Stimulated activated effector memory CD8-positive, alpha-beta T cell treated with anti-CD3 and anti-CD28 coated beads, Interleukin-12 subunit alpha, Interleukin-12 subunit beta, amount 100 ng/mL, for 72 hours (primary cell): ENCODE measurements around the gene PGP.
"Not testable (repeated sequence)": the region's sequence is repeated elsewhere in the genome, so short reads cannot be mapped to it uniquely, and the experiment has no call there.

Experiments used
- ATAC-seq: fragments of 150-1000 bp; cut with Tn5 transposase; 2 replicates; pipeline ENCODE4 v1.10.0; 2021
- DNase-seq, 2 donors: peaks; one replicate each; pipeline ENCODE4 v3.0.0; 2021 to 2022; ENCODE audit warnings: low spot score in 2 of 2
- H3K27ac Mint-ChIP-seq: one replicate; pipeline ENCODE4 v1.8.0; 2022; ENCODE audit warnings: mild to moderate bottlenecking, mixed read lengths
- H3K36me3 Mint-ChIP-seq: one replicate; pipeline ENCODE4 v1.8.0; 2022; ENCODE audit warnings: mild to moderate bottlenecking, mixed read lengths
- H3K4me1 Mint-ChIP-seq: one replicate; pipeline ENCODE4 v1.8.0; 2022; ENCODE audit warnings: mixed read lengths
- H3K4me3 Mint-ChIP-seq: one replicate; pipeline ENCODE4 v1.8.0; 2022; ENCODE audit warnings: mild to moderate bottlenecking, mixed read lengths
- H3K9me3 Mint-ChIP-seq: one replicate; pipeline ENCODE4 v1.8.0; 2022; ENCODE audit warnings: mixed read lengths

Gene PGP

DNA sequence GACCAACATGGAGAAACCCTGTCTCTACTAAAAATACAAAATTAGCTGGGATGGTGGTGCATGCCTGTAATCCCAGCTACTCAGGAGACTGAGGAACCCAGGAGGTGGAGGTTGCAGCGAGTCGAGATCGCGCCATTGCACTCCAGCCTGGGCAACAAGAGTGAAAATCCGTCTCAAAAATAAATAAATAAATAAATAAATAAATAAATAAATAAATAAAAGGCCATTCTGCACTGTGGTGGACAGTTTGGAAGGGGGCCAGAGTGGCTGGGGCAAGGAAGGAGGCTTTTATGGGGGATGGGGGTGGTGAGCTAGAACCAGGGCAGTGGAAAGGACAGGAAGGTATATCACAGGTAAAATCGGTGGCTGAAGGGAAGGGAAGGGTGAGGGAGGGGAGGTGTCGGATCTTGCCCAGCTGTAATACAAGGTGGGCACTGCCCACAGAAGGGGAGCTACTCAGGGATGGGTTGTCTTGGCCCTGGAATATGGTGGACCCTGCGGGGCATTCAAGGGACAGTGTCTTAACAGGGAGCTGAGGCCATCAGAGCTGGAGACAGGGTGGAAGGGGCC lies 11.4 kb downstream of the PGP start:
- Mint-ChIP-seq H3K36me3 (peaks cover 20% of the 10 kb centered on the region), H3K4me3 (peak overlapping the region; percentile 75), H3K4me1 (peaks cover 31% of the 10 kb centered on the region)
- not testable (repeated sequence) for DNase-seq, H3K27ac Mint-ChIP-seq, H3K9me3 Mint-ChIP-seq, ATAC-seq

DNA sequence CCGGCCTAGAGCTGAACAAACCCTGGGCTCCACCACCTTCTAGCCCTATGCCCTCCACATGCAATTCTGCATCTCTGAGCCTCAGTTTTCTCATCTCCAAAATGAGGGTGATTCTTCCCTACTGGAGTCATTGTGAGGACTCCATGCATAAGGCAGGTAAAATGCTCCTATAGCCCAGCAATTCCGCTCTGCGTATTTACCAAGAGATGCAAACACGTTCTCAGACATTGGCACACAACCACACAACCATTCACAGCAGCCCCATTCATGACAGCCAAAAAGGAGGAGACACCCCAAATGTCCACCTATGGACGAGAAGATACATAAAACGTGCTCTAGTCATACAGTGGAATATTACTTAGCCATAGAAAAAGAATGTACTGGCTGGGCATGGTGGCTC lies 14.3 kb downstream of the PGP start:
- Mint-ChIP-seq H3K4me3 (no peak overlapping the region), H3K4me1 (peaks cover 14% of the 10 kb centered on the region), H3K36me3 (peaks cover 7% of the 10 kb centered on the region), H3K27ac (no peak overlapping the region), H3K9me3 (no peaks in the 10 kb centered on the region)
- DNase-seq = no peak
- no peak for ATAC-seq

DNA sequence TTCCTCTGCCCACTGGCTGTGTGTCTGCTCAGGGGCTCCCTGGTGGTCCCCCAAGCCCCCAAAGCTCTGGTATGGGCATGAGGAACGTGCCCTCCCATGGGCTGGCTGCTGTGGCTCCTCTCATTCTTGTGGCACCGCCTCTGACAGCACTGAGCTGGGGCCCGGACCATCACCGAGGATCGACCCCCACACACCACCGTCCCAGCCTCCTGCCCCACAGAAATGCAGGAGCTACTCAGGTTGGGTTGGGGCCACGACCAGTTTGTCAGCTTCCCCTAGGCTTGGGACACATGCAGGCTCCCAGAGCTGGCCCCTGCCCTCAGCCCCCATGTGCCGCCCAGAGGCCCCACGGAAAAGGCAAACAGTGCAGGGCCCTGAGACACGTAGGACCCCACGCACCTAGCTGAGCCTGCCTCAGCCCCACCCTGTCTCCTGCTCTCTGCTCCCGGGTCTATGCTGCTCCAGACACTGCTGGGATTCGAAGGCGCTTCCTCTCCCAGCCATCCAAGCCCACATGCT lies 15.0 kb downstream of the PGP start:
- Mint-ChIP-seq H3K27ac (no peak overlapping the region), H3K4me1 (peaks cover 17% of the 10 kb centered on the region), H3K4me3 (no peak overlapping the region), H3K9me3 (no peaks in the 10 kb centered on the region), H3K36me3 (peaks cover 6% of the 10 kb centered on the region)
- DNase-seq (no peak), ATAC-seq (no peak)

DNA sequence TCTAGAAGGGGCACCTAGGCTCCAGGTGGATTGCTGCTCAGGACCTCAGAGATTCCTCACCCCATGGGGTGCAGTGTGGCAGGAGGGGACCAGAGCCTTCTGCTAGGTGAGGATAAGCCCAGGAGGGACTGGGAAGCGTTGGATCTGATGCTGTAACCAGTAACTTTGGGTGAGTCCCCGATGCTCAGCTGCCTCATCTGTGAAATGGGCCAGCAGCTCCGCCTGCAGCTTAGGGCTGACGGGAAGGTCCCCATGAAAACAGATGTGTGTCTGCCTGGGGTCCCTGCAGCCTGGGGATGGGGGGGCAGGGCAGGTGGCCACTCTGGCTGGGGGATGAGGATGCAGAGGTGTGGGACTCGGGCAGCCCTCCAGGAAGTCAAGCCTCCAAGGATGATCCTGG lies 15.5 kb downstream of the PGP start:
- Mint-ChIP-seq H3K27ac (no peak overlapping the region), H3K36me3 (peaks cover under 1% of the 10 kb centered on the region), H3K9me3 (no peaks in the 10 kb centered on the region), H3K4me1 (peaks cover 12% of the 10 kb centered on the region), H3K4me3 (no peak overlapping the region)
- no peak for DNase-seq
- ATAC-seq = no peak

DNA sequence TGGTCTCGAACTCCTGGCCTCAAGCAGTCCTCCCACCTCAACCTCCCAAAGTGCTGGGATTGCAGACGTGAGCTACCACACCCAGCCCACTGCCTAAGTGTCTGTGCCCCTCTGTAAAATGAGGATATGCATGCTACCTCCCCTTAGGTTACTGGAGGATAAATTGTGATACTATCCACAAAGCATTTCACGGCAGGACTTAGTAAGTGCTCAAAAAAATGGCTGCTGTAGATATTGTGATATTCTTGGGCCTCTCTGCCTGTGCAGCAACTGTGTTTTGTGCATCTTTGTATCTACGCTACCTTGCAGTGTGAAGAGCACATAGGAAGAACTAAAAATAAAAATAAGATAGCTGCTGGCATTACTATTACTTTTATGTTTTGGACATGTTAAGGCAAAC lies 16.4 kb downstream of the PGP start:
- H3K4me3 Mint-ChIP-seq = peak overlapping the region; percentile 55
- H3K9me3 Mint-ChIP-seq = no peaks in the 10 kb centered on the region
- peaks cover 7% of the 10 kb centered on the region for H3K4me1 Mint-ChIP-seq
- no peaks in the 10 kb centered on the region for H3K36me3 Mint-ChIP-seq
- ATAC-seq (no peak), DNase-seq (no peak)
- H3K27ac Mint-ChIP-seq = no peak overlapping the region

DNA sequence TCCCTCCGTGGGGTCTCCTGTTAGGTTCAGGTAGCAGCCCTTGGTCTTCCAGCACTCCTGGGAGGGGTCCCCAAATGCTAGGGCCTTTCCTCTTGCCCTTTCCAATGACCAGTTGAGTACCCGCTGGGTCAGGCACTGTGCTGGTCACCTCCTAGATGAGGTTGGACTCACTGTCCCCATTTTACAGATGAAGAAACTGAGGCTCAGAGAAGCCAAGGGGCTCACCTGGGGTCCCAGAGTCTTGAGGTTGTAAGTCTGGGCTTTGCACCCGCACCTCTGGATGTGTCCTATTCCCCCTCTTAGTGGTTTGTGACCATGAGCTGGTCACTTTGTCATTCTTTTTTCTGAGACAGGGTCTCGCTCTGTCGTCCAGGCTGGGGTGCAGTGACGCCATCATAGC lies 16.9 kb downstream of the PGP start:
- Mint-ChIP-seq H3K4me3 (peak overlapping the region; percentile 55), H3K27ac (no peak overlapping the region), H3K9me3 (no peaks in the 10 kb centered on the region), H3K4me1 (peaks cover 6% of the 10 kb centered on the region), H3K36me3 (no peaks in the 10 kb centered on the region)
- ATAC-seq = no peak
- DNase-seq = no peak

GRCh38 chr16:2196981-2197511 lies 17.6 kb downstream of the PGP start:
- DNase-seq (no peak), ATAC-seq (no peak)
- Mint-ChIP-seq H3K4me3 (peak overlapping the region; percentile 55), H3K27ac (no peak overlapping the region), H3K4me1 (peaks cover 6% of the 10 kb centered on the region), H3K36me3 (no peaks in the 10 kb centered on the region), H3K9me3 (no peaks in the 10 kb centered on the region)

GRCh38 chr16:2196162-2196980 lies 18.3 kb downstream of the PGP start, which contains the start of gene CASKIN1:
CASKIN1 (minus strand) TSS chr16:2196605; CDS start chr16:2196432, 173 bp downstream.
- H3K4me3 Mint-ChIP-seq = peak within 1 kb of the TSS; percentile 55
- no peaks in the 10 kb centered on the region for H3K36me3 Mint-ChIP-seq
- H3K4me1 Mint-ChIP-seq = peaks cover 6% of the 10 kb centered on the region
- no peak within 1 kb of the TSS for H3K27ac Mint-ChIP-seq
- no peaks in the 10 kb centered on the region for H3K9me3 Mint-ChIP-seq
- no peak for DNase-seq
- ATAC-seq = peak; percentile 46

GRCh38 chr16:2195322-2196161 lies 19.1 kb downstream of the PGP start:
- DNase-seq (no peak), ATAC-seq (peak; percentile 23)
- Mint-ChIP-seq H3K36me3 (no peaks in the 10 kb centered on the region), H3K4me1 (peaks cover 6% of the 10 kb centered on the region), H3K27ac (no peak overlapping the region), H3K4me3 (peak overlapping the region; percentile 44), H3K9me3 (no peaks in the 10 kb centered on the region)

DNA sequence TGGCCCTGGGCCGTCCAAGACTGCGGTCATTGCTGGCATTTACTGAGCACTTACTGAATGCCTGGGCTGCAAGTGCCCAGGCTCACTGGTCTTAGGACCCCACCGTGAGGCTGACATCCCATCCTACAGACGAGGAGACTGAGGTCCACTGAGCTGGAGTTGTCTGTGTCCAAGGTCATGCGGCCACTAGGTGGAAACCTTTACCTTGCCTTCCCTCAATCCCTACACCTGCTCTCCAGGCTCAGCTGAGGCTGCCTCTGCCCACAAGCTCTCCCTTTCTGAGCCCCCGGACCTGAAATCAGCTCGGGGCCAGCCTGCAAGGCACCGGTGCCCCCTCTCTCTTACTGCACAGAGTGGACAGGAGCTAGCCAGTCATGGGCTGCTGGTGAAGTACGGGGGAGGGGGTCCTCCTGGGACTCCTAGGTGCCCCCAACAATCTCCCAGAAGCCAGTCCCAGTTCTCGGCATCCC lies 19.8 kb downstream of the PGP start:
- no peaks in the 10 kb centered on the region for H3K9me3 Mint-ChIP-seq
- DNase-seq = peak in 1 of 2 donors; percentile 25
- no peaks in the 10 kb centered on the region for H3K36me3 Mint-ChIP-seq
- H3K27ac Mint-ChIP-seq = no peak overlapping the region
- H3K4me1 Mint-ChIP-seq = peaks cover 6% of the 10 kb centered on the region
- H3K4me3 Mint-ChIP-seq = peak overlapping the region; percentile 44
- ATAC-seq = peak; percentile 74

DNA sequence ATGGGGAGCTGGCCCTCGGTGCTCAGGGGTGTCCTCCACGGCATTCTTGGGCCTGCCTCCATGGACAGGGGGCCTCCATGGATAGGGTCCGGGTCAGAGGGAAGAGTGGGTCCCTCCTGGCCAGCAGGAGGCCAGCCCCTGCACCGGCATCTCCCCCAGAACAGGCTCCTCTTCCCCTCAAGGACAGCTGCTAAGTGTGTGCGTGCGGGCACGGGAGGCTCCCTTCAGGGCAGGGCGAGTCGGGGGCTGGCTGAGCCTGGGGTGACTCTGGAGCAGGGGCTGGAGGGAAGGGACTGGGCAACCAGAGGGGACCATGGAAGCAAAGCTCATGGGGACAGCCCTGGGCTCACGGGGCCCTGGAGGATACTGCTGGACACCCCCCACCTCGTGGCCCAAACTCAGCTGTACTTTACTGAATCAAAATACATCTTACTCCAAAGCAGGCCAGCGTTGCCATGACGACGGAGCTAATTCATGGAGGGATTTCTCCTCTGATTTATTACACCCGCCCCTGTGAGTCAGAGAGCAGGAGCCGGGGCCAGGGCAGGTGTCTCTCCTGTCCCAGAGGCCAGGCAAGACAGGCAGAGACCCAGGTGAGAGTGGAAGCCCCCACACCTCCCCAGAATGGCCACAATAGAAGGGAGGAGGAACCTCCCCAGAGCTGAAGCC lies 20.3 kb downstream of the PGP start:
- peak overlapping the region; percentile 44 for H3K4me3 Mint-ChIP-seq

GRCh38 chr16:2191446-2191706 lies 23.3 kb downstream of the PGP start:
- no peak for ATAC-seq
- peaks cover 6% of the 10 kb centered on the region for H3K4me1 Mint-ChIP-seq
- no peak overlapping the region for H3K4me3 Mint-ChIP-seq
- no peaks in the 10 kb centered on the region for H3K9me3 Mint-ChIP-seq
- no peak for DNase-seq
- H3K36me3 Mint-ChIP-seq = no peaks in the 10 kb centered on the region
- H3K27ac Mint-ChIP-seq = no peak overlapping the region

More for the DNA sequence above, 20.3 kb downstream of the PGP start:
- Mint-ChIP-seq H3K27ac (no peak overlapping the region), H3K4me1 (peaks cover 6% of the 10 kb centered on the region), H3K36me3 (no peaks in the 10 kb centered on the region), H3K9me3 (no peaks in the 10 kb centered on the region)
- no peak for DNase-seq
- no peak for ATAC-seq

- Mint-ChIP-seq H3K27ac (peak overlapping the region; percentile 45), H3K9me3 (no peaks in the 10 kb centered on the region), H3K36me3 (no peaks in the 10 kb centered on the region), H3K4me1 (peaks cover 6% of the 10 kb centered on the region), H3K4me3 (no peak overlapping the region)
- DNase-seq = no peak
- ATAC-seq = no peak
Measured at GRCh38 chr16:2190659-2191445, 23.8 kb downstream of the PGP start.

DNA sequence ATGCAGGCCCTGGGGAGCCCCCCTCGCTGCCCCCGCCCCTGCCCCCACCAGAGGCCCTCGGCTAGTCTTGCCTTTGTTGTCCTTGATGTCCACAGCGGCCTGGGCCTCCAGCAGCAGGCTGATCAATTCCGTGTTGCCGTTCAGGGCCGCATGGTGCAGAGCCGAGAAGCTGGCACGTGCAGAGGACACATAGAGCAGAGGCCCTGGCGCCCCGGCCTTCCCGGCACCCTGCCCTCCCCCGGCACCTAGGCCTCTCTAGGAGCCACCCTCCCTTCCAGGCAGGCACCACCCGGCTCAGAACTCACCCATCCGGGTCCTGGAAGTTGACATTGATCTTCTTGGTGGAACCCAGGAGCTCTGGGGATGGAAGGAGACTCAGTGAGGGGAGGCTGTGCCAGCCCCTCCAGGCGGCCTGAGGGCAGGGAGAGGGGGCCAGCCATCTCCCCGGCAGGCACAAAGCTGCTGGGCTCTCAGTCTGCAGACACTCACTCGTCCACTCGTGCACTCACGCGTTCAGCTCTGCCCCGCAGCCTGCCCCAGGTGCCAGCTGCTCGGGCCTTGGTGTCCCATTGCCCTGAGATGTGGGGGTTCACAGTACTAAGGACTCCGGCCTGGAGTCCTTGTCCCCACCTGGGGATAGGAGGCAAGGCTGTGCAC lies 24.5 kb downstream of the PGP start:
- no peaks in the 10 kb centered on the region for H3K36me3 Mint-ChIP-seq
- no peak overlapping the region for H3K4me3 Mint-ChIP-seq
- DNase-seq (no peak), ATAC-seq (no peak)
- H3K27ac Mint-ChIP-seq = peak overlapping the region; percentile 45
- H3K9me3 Mint-ChIP-seq = no peaks in the 10 kb centered on the region
- H3K4me1 Mint-ChIP-seq = peaks cover 5% of the 10 kb centered on the region
